OCI-LY1 (cell line): ENCODE data around the gene MAP7D3.

ENCODE experiments used
- EZH2 ChIP-seq: fragments of 200-600 bp; sonication (generic), shearing (Covaris generic); IDR thresholded peaks from 2 replicates; pipeline ENCODE4 v1.8.0; 2017; ENCODE audit warnings: borderline replicate concordance, mixed run types, mild to moderate bottlenecking, antibody characterized with exemption, low read length, moderate library complexity, mixed read lengths
- TF ChIP-seq, protein P1 (sequence below): fragments of 200-600 bp; sonication (generic), shearing (Covaris generic); IDR thresholded peaks from 2 replicates; pipeline ENCODE4 v1.5.1; 2017; ENCODE audit warnings: mild to moderate bottlenecking, antibody characterized with exemption, low read length, moderate library complexity, mixed read lengths

DNA sequence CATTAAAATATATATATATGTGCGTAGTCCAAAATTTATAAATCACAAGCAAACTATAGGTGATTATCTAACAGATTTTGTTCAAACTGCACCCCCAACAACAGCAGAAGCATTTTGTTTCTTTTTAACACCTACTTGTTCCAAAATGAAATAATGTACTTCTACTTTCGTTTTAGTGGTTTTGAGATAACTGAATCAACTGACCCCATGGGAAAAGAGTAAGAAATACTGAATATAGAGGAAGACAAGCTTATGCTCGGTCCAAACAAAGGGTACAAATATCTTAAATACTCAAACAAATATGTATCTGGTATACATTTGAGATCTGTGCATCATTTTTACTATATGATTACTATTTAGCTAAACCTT lies 22.4 kb downstream of the MAP7D3 start:
- TF ChIP-seq, protein P1, sequence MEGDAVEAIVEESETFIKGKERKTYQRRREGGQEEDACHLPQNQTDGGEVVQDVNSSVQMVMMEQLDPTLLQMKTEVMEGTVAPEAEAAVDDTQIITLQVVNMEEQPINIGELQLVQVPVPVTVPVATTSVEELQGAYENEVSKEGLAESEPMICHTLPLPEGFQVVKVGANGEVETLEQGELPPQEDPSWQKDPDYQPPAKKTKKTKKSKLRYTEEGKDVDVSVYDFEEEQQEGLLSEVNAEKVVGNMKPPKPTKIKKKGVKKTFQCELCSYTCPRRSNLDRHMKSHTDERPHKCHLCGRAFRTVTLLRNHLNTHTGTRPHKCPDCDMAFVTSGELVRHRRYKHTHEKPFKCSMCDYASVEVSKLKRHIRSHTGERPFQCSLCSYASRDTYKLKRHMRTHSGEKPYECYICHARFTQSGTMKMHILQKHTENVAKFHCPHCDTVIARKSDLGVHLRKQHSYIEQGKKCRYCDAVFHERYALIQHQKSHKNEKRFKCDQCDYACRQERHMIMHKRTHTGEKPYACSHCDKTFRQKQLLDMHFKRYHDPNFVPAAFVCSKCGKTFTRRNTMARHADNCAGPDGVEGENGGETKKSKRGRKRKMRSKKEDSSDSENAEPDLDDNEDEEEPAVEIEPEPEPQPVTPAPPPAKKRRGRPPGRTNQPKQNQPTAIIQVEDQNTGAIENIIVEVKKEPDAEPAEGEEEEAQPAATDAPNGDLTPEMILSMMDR, result no peak
- TF ChIP-seq EZH2, result no peak
